ENCODE measurements around the gene MCOLN1. TPM values are rescaled to one million over a fixed set of nuclear protein-coding genes. Genes with fewer than 3 reads are reported as not detected.

Gene MCOLN1
- total RNA-seq, 1 experiment from 2014 or later = 15.7 TPM

- H3K27ac Mint-ChIP-seq = peak overlapping the region in 2 of 3 experiments; percentile 34 to 92; a peak in 1 of 7 replicates
- H3K23ac ChIP-seq (ENCODE audit: insufficient read length, low read depth, low read length) = no peak overlapping the region
- no peaks in the 10 kb centered on the region for H3K4me1 ChIP-seq (ENCODE audit: insufficient read depth, low read length)
These were observed 17.5 kb downstream of the MCOLN1 start for GRCh38 chr19:7539827-7540425.

More at GRCh38 chr19:7539827-7540425, 17.5 kb downstream of the MCOLN1 start:
- Histone ChIP-seq H3K9me3 (ENCODE audit: control insufficient read depth, low read depth, low read length) (no peaks in the 10 kb centered on the region), H3K4me2 (ENCODE audit: insufficient read depth, insufficient read length, low read length) (no peak overlapping the region), H3K23me2 (ENCODE audit: insufficient read length, low read depth, low read length, poor library complexity, severe bottlenecking) (no peaks in the 10 kb centered on the region), H3K14ac (ENCODE audit: insufficient read depth, low read length) (no peak overlapping the region), H3K56ac (ENCODE audit: insufficient read length, low read depth, low read length) (no peak overlapping the region), H3K79me1 (ENCODE audit: insufficient read depth, low read depth, low read length, poor library complexity, severe bottlenecking) (no peaks in the 10 kb centered on the region), H4K8ac (replicated peaks; ENCODE audit: insufficient read length, low read depth, low read length) (no peak overlapping the region), H4K91ac (ENCODE audit: insufficient read length, low read depth, low read length) (no peak overlapping the region), H2BK120ac (ENCODE audit: low read depth, low read length, poor library complexity, severe bottlenecking) (no peak overlapping the region), H4K20me1 (ENCODE audit: control insufficient read depth, insufficient read depth, insufficient read length) (peaks cover 2% of the 10 kb centered on the region), H3K18ac (ENCODE audit: insufficient read length, low read depth, low read length) (no peak overlapping the region), H2AK5ac (ENCODE audit: insufficient read length, low read length) (no peak overlapping the region), H2AFZ (ENCODE audit: low read length) (no peak overlapping the region), H2BK5ac (ENCODE audit: insufficient read length, low read length) (no peak overlapping the region), H3K9ac (ENCODE audit: extremely low read depth, insufficient read length, low read length) (no peak overlapping the region), H2BK12ac (ENCODE audit: insufficient read length, low read depth, low read length) (no peak overlapping the region), H3K4ac (ENCODE audit: low read depth, low read length) (no peak overlapping the region), H2BK15ac (ENCODE audit: low read depth, low read length) (no peak overlapping the region), H4K5ac (ENCODE audit: insufficient read length, low read depth, low read length) (no peak overlapping the region), H3K27me3 (ENCODE audit: insufficient read depth, low read length) (no peaks in the 10 kb centered on the region), H3K27ac (ENCODE audit: insufficient read length, low read depth, low read length) (no peak overlapping the region), H3T11ph (ENCODE audit: low read length) (no peak overlapping the region), H2BK20ac (ENCODE audit: low read depth, low read length, poor library complexity, severe bottlenecking) (no peak overlapping the region), H3K79me2 (ENCODE audit: insufficient read depth, low read length) (no peaks in the 10 kb centered on the region)
- Mint-ChIP-seq H3K9me3 (no peaks in the 10 kb centered on the region), H3K36me3 (ENCODE audit: insufficient read depth in 1 of 3, low read depth in 3 of 3) (peaks cover 12 to 41% (median 35%) of the 10 kb centered on the region in 3 experiments; a peak in 6 of 7 replicates), H3K4me1 (peaks cover 4 to 5% of the 10 kb centered on the region in 2 experiments), H3K27me3 (ENCODE audit: low read depth) (no peaks in the 10 kb centered on the region), H3K4me3 (no peak overlapping the region)
- DNase-seq = no peak
- no CpG with 5 or more reads among the region's 28 CpGs for WGBS (ENCODE audit: extremely low coverage, insufficient read length, low lambda C conversion rate)
- no peak for TF ChIP-seq CTCF (conservative IDR thresholded peaks at IDR 0.05)

Data from H9 (cell line).